ENCODE measurements around the gene NPTX2.

DNA sequence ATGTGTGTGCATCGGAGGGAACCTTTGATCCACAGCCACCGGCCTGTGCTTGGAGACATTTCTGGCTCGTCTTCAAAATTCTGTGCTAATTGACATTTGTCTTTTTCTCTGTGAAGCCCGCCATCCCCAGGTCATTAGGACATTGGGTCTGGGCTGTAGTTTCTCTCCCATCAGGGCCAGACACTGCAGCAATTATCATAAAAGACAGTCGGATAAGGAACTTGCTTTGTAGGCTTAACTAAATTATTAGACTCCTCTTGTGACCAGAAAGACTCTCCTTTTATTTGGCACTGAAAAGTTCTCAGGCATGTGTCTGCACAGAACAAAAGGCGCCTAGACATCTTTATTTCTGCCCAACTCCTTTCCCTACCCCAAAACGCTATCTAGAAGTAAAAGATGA is 49.1 kb upstream of the NPTX2 start:
- no peak for TF ChIP-seq POLR2A (IDR thresholded peaks at IDR 0.05; ENCODE audit: low read length)
- no peak for TF ChIP-seq GATA1 (IDR thresholded peaks at IDR 0.05; ENCODE audit: low read depth, low read length)

All from erythroblast (primary cell).